BE2C (cell line): ENCODE measurements around the gene PITPNB.

Source experiments
- DNase-seq: peaks from one replicate; pipeline ENCODE4 v3.0.0-alpha.2; 2020
- H3K27me3 ChIP-seq: fragments of 250-450 bp; sonication (Bioruptor Pico); 2 replicates; pipeline ENCODE4 v1.5.1; 2020; ENCODE audit warnings: mild to moderate bottlenecking
- H3K36me3 ChIP-seq: fragments of 250-450 bp; sonication (Bioruptor Pico); 2 replicates; pipeline ENCODE4 v1.5.1; 2020; ENCODE audit warnings: mild to moderate bottlenecking
- H3K4me1 ChIP-seq: fragments of 250-450 bp; sonication (Bioruptor Pico); 2 replicates; pipeline ENCODE4 v1.5.1; 2020
- H3K4me3 ChIP-seq: 2 replicates; pipeline ENCODE4 v1.5.1; 2011; ENCODE audit warnings: low read depth, low read length
- H3K9me3 ChIP-seq: fragments of 250-450 bp; sonication (Bioruptor Pico); 2 replicates; pipeline ENCODE4 v1.5.1; 2020
- TF ChIP-seq, protein P1 (sequence below): IDR thresholded peaks from 2 replicates; pipeline ENCODE4 v1.5.1; 2012; ENCODE audit warnings: mild to moderate bottlenecking, low read depth, low read length

PITPNB gene

DNA sequence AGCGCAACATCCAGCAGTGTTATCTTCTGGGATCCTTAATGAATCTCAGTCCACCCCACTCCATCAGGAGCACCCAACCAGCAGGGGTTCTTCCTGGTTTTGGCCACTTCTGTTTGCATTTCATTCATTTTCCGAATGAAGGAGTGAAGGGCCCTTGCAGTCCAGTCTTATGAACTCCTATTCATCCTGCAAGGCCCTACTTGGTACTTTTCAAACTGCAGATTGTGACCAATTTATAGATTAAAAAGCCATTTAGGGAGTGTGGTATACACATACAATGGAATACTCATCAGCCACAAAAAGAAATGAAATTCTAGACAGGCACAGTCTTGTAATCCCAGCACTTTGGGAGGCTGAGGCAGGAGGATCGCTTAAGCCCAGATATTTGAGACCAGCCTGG is 107.3 kb downstream of the PITPNB start:
- Histone ChIP-seq H3K36me3 (no peaks in the 10 kb centered on the region), H3K4me1 (no peaks in the 10 kb centered on the region), H3K4me3 (no peak overlapping the region), H3K27me3 (no peaks in the 10 kb centered on the region), H3K9me3 (no peaks in the 10 kb centered on the region)
- DNase-seq = no peak
- TF ChIP-seq, protein P1, sequence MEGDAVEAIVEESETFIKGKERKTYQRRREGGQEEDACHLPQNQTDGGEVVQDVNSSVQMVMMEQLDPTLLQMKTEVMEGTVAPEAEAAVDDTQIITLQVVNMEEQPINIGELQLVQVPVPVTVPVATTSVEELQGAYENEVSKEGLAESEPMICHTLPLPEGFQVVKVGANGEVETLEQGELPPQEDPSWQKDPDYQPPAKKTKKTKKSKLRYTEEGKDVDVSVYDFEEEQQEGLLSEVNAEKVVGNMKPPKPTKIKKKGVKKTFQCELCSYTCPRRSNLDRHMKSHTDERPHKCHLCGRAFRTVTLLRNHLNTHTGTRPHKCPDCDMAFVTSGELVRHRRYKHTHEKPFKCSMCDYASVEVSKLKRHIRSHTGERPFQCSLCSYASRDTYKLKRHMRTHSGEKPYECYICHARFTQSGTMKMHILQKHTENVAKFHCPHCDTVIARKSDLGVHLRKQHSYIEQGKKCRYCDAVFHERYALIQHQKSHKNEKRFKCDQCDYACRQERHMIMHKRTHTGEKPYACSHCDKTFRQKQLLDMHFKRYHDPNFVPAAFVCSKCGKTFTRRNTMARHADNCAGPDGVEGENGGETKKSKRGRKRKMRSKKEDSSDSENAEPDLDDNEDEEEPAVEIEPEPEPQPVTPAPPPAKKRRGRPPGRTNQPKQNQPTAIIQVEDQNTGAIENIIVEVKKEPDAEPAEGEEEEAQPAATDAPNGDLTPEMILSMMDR = no peak

DNA sequence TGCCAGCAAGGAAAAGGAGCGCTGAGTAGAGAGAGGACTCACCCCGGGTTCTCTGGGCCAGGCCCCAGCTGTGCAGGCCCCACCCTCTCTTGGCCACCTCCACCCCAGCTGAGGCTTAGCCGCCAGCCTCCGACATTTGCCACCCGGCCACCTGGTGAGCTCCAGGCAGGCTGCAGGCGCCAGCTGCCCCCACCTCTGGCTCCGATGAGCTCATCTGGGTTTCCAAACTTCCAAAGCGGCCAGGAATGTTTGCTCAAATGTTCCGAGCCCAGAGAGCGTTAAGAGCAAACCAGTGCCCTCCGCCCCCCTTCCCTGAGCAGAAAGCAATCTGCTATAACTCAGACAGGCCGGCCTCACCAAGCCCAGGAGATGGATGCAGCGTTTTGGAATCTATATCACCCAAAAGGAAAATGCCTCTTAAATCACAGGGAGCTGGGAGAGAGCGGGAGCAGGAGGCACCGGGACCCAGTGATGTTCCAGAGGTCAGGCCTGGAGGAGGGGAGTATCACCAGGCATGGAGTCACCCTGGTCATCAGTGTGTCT is 108.4 kb downstream of the PITPNB start:
- Histone ChIP-seq H3K4me1 (no peaks in the 10 kb centered on the region), H3K27me3 (no peaks in the 10 kb centered on the region), H3K36me3 (no peaks in the 10 kb centered on the region), H3K4me3 (no peak overlapping the region), H3K9me3 (no peaks in the 10 kb centered on the region)
- DNase-seq = no peak
- TF ChIP-seq, protein P1 = no peak

DNA sequence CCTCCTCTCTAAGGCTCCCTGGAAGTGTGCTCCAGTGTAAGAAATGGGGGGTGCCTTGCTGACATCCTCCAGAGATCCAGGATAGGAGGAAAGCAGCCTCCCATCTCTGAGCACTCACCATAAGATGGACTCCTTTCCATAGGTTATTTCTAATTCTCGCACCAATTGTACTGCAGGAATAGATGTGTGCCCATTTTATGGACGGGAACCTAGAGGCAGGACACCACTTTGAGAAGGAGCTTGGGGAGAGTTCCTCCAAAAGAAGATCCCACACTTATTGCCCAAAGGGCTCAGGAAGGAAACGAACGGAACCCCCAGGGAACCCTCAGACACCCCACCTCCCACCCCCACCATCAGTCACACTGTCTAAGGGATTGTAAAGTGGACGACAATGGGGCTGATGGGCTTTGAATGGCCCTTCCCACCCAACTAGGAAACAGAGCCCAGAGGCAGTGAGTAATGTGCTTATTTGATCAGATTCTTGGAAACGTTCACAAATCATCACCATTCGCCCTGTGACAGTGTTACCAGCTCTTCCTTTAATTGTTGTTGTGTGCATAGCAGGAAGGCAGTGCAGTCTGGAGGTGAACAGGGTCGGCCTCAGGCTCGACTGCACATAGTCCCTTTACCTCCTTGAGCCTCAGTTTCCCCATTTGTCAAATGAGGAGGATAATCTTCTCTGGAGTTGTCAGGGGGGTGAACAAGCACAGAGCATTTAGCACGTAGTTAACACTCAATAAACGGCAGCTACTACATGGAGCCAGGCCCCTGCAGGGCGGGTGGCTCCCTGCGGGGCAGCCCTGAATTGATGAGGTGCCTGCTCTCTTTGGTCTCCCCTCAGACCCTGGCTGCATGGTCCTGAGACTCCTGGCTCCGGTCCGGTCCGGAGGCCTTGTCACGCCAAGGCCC is 109.1 kb downstream of the PITPNB start:
- Histone ChIP-seq H3K27me3 (no peaks in the 10 kb centered on the region), H3K4me1 (no peaks in the 10 kb centered on the region), H3K36me3 (no peaks in the 10 kb centered on the region), H3K9me3 (no peaks in the 10 kb centered on the region), H3K4me3 (no peak overlapping the region)
- no peak for DNase-seq
- TF ChIP-seq, protein P1 = no peak

DNA sequence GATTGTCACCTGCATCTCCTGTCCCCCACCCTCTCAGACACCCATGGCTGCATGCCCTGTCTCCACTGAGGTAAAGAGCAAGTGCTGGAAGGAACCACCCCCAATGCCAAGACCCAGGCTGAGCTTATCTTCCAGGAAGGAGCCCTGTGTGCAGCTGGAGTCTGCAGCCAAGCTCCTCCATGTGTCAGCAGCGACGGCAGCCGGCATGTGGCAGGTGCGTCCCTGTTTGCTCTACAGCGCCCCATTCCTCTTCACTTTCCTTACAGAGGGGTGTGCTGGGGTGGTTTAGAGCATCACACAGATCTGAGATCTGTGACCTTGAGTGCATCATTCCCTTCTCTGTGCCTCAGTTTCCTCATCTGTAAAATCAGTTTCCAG is 109.8 kb downstream of the PITPNB start:
- no peaks in the 10 kb centered on the region for H3K9me3 ChIP-seq
- H3K27me3 ChIP-seq = peaks cover 3% of the 10 kb centered on the region; the same call in 1 of the 2 replicates
- TF ChIP-seq, protein P1 = 0 out of 2 replicates have a peak, but pooled peaks have one; percentile 8
- no peaks in the 10 kb centered on the region for H3K4me1 ChIP-seq
- no peaks in the 10 kb centered on the region for H3K36me3 ChIP-seq
- DNase-seq = no peak
- H3K4me3 ChIP-seq = no peak overlapping the region

DNA sequence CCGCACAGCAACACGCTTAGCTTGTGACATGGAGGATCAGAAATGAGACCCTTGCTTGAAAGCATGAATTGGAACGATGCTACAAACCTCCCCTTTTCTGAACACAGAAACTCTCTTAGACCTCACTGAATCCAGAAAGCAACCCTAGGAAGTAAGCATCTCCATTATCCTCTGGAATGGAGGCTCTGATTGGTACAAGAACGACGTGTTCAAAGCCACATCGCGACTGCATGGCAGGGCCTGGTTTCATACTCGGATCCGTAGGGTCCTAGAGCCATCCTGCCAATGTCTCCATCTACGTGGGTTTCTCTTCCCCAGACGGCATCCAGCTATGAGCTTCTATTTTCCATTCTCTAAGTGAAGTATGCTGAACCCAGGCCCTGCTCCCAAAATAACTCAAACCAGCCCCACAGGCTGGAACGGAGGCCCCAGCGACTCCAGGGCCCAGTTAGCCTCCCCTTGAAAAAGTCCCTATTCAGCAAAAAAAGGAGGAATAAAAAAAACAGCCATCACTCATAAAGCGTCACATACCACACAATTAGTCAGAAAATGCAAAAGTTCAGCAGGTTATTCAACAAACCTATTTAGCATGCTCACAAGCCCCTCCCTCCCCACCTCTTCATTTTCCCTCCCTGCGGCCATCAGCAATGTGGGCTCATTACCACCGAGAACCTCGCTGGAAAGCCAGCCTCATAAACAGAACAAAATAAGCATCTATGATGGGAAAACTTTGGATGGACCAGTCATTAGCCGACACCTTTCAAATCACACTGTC is 110.4 kb downstream of the PITPNB start:
- DNase-seq = no peak
- H3K4me3 ChIP-seq = no peak overlapping the region

More for the DNA sequence above, 110.4 kb downstream of the PITPNB start:
- H3K4me1 ChIP-seq = no peaks in the 10 kb centered on the region
- H3K9me3 ChIP-seq = no peaks in the 10 kb centered on the region
- TF ChIP-seq, protein P1 = no peak
- no peaks in the 10 kb centered on the region for H3K36me3 ChIP-seq
- H3K27me3 ChIP-seq = peaks cover 6% of the 10 kb centered on the region; the same call in 1 of the 2 replicates
